ENCODE results near the gene MINDY4. TPM values are rescaled to one million over a fixed set of nuclear protein-coding genes. Genes with fewer than 3 reads are reported as not detected.
A peak's percentile ranks its signal among the peaks of the same experiment; 100 is the strongest.

Gene MINDY4
- total and polyA plus RNA-seq, 8 donors = 2.9 to 4.9 (median 3.6) TPM

DNA sequence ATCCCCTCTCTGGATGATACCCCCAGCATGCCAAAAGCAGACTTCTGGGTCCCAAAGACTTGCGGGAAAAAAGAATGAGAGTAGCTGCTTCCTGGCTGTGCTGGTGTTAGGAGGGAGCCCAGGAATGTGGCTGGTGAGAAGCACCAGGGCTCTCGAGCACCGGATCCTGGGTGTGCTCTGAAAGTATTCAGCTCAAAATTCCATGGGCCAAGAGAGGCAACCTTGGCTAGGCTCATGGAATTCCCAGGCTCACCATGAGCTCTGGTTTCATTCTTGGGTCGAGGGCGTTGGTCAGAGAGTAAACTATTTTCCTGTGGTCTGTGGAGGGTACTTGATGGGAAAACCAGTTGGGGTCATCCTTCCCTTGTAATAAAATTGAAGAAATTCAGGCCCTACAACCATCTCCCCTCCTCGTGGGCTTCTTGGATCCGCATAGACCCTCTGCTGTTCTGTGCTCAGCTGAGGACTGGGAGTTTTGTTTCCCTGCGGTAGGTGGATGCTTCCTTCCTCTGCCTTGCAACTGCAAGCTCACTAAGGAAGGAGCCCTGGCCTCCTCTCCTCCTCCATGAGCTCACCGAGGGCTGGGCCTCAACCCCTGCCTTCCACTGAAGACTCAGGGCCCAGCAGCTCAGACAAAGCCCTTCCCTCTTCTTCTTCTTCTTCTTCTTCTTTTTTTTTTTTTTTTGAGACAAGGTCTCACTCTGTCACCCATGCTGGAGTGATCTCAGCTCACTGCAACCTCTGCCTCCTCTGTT, 106.0 kb downstream of the MINDY4 start:
- no peaks in the 10 kb centered on the region for H3K27me3 ChIP-seq
- no peak for ATAC-seq
- no peak overlapping the region for H3K27ac ChIP-seq
- H3K36me3 ChIP-seq = no peaks in the 10 kb centered on the region
- H3K9me3 ChIP-seq = no peaks in the 10 kb centered on the region
- TF ChIP-seq, protein P1, sequence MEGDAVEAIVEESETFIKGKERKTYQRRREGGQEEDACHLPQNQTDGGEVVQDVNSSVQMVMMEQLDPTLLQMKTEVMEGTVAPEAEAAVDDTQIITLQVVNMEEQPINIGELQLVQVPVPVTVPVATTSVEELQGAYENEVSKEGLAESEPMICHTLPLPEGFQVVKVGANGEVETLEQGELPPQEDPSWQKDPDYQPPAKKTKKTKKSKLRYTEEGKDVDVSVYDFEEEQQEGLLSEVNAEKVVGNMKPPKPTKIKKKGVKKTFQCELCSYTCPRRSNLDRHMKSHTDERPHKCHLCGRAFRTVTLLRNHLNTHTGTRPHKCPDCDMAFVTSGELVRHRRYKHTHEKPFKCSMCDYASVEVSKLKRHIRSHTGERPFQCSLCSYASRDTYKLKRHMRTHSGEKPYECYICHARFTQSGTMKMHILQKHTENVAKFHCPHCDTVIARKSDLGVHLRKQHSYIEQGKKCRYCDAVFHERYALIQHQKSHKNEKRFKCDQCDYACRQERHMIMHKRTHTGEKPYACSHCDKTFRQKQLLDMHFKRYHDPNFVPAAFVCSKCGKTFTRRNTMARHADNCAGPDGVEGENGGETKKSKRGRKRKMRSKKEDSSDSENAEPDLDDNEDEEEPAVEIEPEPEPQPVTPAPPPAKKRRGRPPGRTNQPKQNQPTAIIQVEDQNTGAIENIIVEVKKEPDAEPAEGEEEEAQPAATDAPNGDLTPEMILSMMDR (IDR thresholded peaks at IDR 0.05) = no peak
- no peak for DNase-seq
- intact Hi-C loops (cut with DNase I) = no loop called here
- H3K4me1 ChIP-seq = peaks cover 8 to 15% (median 12%) of the 10 kb centered on the region in 3 donors
- 93% methylated on average over 9 of the region's 9 CpGs for WGBS, 2 donors
- no peak overlapping the region for H3K4me3 ChIP-seq
- no peak for FAIRE-seq

DNA sequence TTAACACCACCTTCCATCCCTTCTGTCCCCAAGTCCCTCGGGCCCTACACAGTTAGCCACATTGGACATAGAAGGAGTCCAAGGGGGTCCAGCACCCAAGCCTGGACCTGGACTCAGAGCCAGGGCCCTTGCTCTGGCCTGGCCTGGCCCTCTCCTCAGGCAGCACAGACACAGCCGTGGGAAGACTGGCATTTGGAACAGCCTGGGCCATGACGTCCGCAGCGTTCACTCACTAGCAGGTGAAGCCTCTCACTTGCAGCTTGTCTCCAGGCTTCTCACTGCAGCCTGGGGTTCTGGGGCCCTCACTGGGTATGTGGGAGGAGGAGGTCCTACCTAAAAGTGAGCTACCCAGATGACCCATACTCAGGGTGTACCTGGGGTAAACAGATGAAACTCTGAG, 106.8 kb downstream of the MINDY4 start:
- Histone ChIP-seq H3K9me3 (no peaks in the 10 kb centered on the region), H3K27ac (no peak overlapping the region), H3K27me3 (no peaks in the 10 kb centered on the region), H3K4me3 (no peak overlapping the region), H3K36me3 (no peaks in the 10 kb centered on the region), H3K4me1 (peaks cover 8 to 15% (median 12%) of the 10 kb centered on the region in 3 donors)
- WGBS, 2 donors = 57 to 69% methylated on average over 5 of the region's 5 CpGs
- DNase-seq (peak in 2 of 6 donors; percentile 73 to 74), ATAC-seq (peak; percentile 62 to 79 (median 74)), FAIRE-seq (no peak)
- TF ChIP-seq, protein P1 (IDR thresholded peaks at IDR 0.05) = no peak
- intact Hi-C loops (cut with DNase I) = no loop called here

DNA sequence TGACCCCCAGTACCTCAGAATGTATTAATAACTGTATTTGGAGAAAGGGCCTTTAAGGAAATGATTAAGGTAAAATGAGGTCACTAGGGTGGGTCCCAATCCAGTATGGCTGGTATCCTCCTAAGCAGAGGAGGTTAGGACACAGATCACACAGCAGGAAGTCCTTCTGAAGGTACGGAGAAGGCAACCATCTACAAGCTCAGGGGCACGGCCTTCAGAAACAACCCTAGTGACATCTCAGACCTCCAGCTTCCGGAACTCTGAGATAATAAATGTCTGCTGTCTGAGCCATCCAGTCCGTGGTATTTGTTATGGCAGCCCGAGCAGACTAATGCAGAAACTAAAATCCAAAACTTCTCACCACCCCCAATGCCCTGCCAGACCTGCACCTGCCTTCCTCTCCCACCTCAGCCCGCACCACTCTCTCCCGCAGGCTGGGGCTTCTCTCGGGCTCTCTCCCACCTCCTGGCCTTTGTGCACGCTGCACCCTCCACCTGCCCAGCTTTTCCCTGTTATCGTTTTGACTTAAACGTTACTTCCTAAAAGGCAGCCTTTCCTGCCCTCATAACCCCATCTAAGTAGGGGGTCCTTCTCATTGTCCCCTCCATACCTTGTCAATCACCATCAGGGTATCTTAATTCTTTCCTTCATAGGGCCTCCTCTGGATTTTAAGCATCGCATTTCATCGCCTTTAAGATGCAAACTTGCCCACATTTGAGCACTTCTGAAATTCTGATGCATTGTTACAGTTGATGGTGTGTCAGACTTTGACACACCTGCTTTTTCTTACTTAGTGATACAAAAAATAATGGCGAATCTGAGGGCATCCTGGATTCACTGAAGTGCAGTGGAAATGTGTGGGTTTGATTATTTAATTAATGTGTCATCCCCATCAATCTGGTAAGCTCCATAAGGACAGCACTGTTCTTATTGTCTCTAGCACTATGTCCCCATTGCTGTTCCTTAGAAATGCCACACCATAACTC, 108.2 kb downstream of the MINDY4 start:
- Histone ChIP-seq H3K27me3 (no peaks in the 10 kb centered on the region), H3K9me3 (no peaks in the 10 kb centered on the region), H3K36me3 (no peaks in the 10 kb centered on the region), H3K4me3 (no peak overlapping the region), H3K27ac (peak overlapping the region; percentile 2 to 43 (median 38)), H3K4me1 (peaks cover 8 to 15% (median 12%) of the 10 kb centered on the region in 3 donors)
- WGBS, 2 donors = 47 to 50% methylated on average over 14 of the region's 14 CpGs
- FAIRE-seq (no peak), ATAC-seq (peak; percentile 67 to 83 (median 78)), DNase-seq (peak in 3 of 6 donors; percentile 52 to 72 (median 68))
- intact Hi-C loops (cut with DNase I) = no loop called here
- TF ChIP-seq, protein P1 (IDR thresholded peaks at IDR 0.05) = no peak

DNA sequence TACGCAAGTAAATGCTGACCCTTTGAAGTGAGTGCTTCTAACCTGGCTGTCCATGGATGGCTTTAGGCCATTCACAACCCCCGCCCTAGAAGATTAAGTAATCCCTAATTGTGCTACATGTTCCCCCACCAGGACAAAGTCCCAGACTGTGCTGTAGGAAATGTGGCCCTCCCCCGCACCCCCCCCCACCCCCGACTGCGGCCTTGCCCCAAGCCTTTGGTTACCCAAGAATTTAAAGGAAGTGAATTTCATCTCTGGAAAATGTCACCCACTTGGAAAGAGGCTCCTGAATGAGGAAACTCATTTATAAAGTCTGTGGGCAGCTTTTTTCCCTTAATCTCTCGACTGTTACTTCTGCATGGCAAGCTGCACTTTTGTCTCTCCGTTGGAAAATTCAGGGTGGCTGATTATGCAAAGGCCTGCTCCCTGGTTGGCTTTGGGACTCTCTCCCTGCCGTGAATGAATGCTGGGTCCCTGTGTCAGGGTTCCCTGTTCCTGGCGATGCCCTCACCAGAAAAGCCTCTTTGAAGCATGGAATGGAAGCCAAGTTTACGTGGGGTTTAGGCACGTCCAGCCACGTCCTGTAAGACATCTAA, 109.0 kb downstream of the MINDY4 start:
- no peaks in the 10 kb centered on the region for H3K9me3 ChIP-seq
- H3K27ac ChIP-seq = peak overlapping the region in 2 of 4 donors; percentile 2 to 31
- no peak for DNase-seq
- intact Hi-C loops (cut with DNase I) = no loop called here
- ATAC-seq = peak in 3 of 4 donors; percentile 16 to 19 (median 18)
- H3K27me3 ChIP-seq = no peaks in the 10 kb centered on the region
- no peaks in the 10 kb centered on the region for H3K36me3 ChIP-seq
- peaks cover 8 to 15% (median 12%) of the 10 kb centered on the region in 3 donors for H3K4me1 ChIP-seq
- 61 to 64% methylated on average over 12 of the region's 12 CpGs for WGBS, 2 donors
- TF ChIP-seq, protein P1 (IDR thresholded peaks at IDR 0.05) = no peak
- FAIRE-seq = no peak
- H3K4me3 ChIP-seq = no peak overlapping the region
